Progenitor cell of endocrine pancreas (in vitro differentiated cells): ENCODE results near the gene OR7C1. TPM values are rescaled to one million over a fixed set of nuclear protein-coding genes. Genes with fewer than 3 reads are reported as not detected.
"Not testable (repeated sequence)": the region's sequence is repeated elsewhere in the genome, so short reads cannot be mapped to it uniquely, and the experiment has no call there.

Experiments used
- DNase-seq: peaks from one replicate; pipeline ENCODE4 v3.0.0; 2021; ENCODE audit warnings: low spot score; ENCODE audit not compliant: unreplicated experiment
- H3K27ac Mint-ChIP-seq: 2 replicates; pipeline ENCODE4 v1.8.0; 2021; ENCODE audit warnings: mild to moderate bottlenecking, moderate library complexity, mixed read lengths
- H3K27me3 Mint-ChIP-seq: 2 replicates; pipeline ENCODE4 v1.8.0; 2021; ENCODE audit warnings: mixed read lengths
- H3K36me3 Mint-ChIP-seq: 2 replicates; pipeline ENCODE4 v1.8.0; 2022; ENCODE audit warnings: mixed read lengths; ENCODE audit not compliant: insufficient read depth
- H3K4me1 Mint-ChIP-seq: 2 replicates; pipeline ENCODE4 v1.8.0; 2021; ENCODE audit warnings: low read depth, mixed read lengths
- H3K4me3 Mint-ChIP-seq: 2 replicates; pipeline ENCODE4 v1.8.0; 2021; ENCODE audit warnings: low read depth, mild to moderate bottlenecking, moderate library complexity, mixed read lengths
- H3K9me3 Mint-ChIP-seq: 2 replicates; pipeline ENCODE4 v1.8.0; 2021; ENCODE audit warnings: low read depth, mixed read lengths
- CTCF ChIP-seq: fragments of 200-600 bp; sonication (generic); IDR thresholded peaks from one replicate; pipeline ENCODE4 v1.5.0; 2021; ENCODE audit warnings: antibody characterized with exemption, mild to moderate bottlenecking; ENCODE audit not compliant: unreplicated experiment
- total RNA-seq: library from RNA; stranded (reverse); gene quantifications from 2 replicates; pipeline ENCODE4 v1.2.1, GENCODE V29; 2021

Gene OR7C1
- total RNA-seq, 1 donor from 2014 or later = not detected

GRCh38 chr19:14783410-14783998 is 51.5 kb downstream of the OR7C1 start:
- H3K4me3 Mint-ChIP-seq, H3K36me3 Mint-ChIP-seq, H3K27ac Mint-ChIP-seq, H3K27me3 Mint-ChIP-seq, DNase-seq, H3K4me1 Mint-ChIP-seq, H3K9me3 Mint-ChIP-seq: not testable (repeated sequence)

GRCh38 chr19:14782626-14783409 is 52.2 kb downstream of the OR7C1 start:
- Mint-ChIP-seq H3K4me1 (no peaks in the 10 kb centered on the region), H3K27ac (no peak overlapping the region), H3K4me3 (no peak overlapping the region), H3K36me3 (no peaks in the 10 kb centered on the region), H3K9me3 (peaks cover 6% of the 10 kb centered on the region), H3K27me3 (peaks cover 6% of the 10 kb centered on the region)
- TF ChIP-seq CTCF = no peak
- DNase-seq = no peak

DNA sequence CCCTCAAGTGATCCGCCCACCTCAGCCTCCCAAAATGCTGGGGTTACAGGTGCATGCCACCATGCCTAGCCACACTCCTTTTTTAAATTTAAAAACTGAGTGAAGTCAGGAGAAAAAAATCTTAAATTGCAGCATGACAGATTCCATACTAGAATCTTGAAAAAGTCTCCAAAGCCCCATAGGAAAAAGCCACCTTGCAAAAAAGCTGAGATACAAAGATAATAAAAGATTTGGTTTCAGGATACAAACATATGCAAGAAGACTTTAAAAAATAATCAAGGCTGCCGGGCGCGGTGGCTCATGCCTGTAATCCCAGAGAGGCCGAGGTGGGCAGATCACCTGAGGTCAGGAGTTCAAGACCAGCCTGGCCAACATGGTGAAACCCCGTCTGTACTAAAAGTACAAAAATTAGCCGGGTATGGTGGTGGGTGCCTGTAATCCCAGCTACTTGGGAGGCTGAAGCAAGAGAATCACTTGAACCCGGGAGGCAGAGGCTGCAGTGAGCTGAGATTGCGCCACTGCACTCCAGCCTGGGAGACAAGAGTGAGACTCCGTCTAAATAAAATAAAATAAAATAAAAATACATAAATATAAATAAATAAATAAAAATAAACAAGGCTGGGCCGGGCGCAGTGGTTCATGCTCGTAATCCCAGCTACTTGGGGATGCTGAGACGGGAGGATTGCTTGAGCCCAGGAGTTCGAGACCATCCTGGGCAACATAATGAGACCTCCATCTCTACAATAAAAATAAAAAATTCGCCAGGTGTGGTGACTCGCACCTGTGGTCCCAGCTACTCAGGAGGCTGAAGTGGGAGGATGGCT is 53.1 kb downstream of the OR7C1 start:
- not testable (repeated sequence) for H3K4me1 Mint-ChIP-seq, H3K4me3 Mint-ChIP-seq, DNase-seq, H3K36me3 Mint-ChIP-seq, H3K27ac Mint-ChIP-seq, H3K9me3 Mint-ChIP-seq, H3K27me3 Mint-ChIP-seq

GRCh38 chr19:14780622-14781225 is 54.3 kb downstream of the OR7C1 start:
- H3K4me1 Mint-ChIP-seq, H3K4me3 Mint-ChIP-seq, H3K27ac Mint-ChIP-seq, H3K9me3 Mint-ChIP-seq, H3K36me3 Mint-ChIP-seq, DNase-seq: not testable (repeated sequence)
- H3K27me3 Mint-ChIP-seq = peaks cover 14% of the 10 kb centered on the region

GRCh38 chr19:14779151-14779550 is 55.8 kb downstream of the OR7C1 start:
- H3K4me3 Mint-ChIP-seq = no peak overlapping the region
- peaks cover 3% of the 10 kb centered on the region for H3K9me3 Mint-ChIP-seq
- no peak overlapping the region for H3K27ac Mint-ChIP-seq
- no peaks in the 10 kb centered on the region for H3K36me3 Mint-ChIP-seq
- H3K4me1 Mint-ChIP-seq = no peaks in the 10 kb centered on the region
- no peak for TF ChIP-seq CTCF
- peaks cover 14% of the 10 kb centered on the region for H3K27me3 Mint-ChIP-seq
- no peak for DNase-seq

- not testable (repeated sequence) for H3K4me3 Mint-ChIP-seq, H3K4me1 Mint-ChIP-seq, H3K36me3 Mint-ChIP-seq, DNase-seq, H3K9me3 Mint-ChIP-seq, H3K27ac Mint-ChIP-seq
- peaks cover 17% of the 10 kb centered on the region for H3K27me3 Mint-ChIP-seq
These were observed 56.7 kb downstream of the OR7C1 start, which contains the start of gene ADGRE2 for GRCh38 chr19:14778110-14778845. ADGRE2 (minus strand) TSS chr19:14778560; CDS start chr19:14776756, 1,804 bp downstream.

DNA sequence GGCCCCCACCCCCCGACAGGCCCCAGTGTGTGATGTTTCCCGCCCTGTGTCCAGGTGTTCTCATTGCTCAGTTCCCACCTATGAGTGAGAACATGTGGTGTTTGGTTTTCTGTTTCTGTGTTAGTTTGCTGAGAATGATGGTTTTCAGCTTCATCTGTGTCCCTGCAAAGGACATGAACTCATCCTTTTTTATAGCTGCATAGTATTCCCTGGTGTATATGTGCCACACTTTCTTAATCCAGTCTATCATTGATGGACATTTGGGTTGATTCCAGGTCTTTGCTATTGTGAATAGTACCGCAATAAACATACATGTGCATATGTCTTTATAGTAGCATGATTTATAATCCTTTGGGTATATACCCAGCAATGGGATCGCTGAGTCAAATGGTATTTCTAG is 57.3 kb downstream of the OR7C1 start:
- not testable (repeated sequence) for DNase-seq, H3K36me3 Mint-ChIP-seq, H3K4me3 Mint-ChIP-seq, H3K9me3 Mint-ChIP-seq, H3K4me1 Mint-ChIP-seq, H3K27ac Mint-ChIP-seq
- peaks cover 17% of the 10 kb centered on the region for H3K27me3 Mint-ChIP-seq
